NCI-H510A treated with DMSO at 0.1 percent for 48 hours (cell line): ENCODE measurements around the gene TMEM9.
"Not testable (repeated sequence)": the region's sequence is repeated elsewhere in the genome, so short reads cannot be mapped to it uniquely, and the experiment has no call there.

Source experiments
- DNase-seq: peaks from one replicate; lab custom pipeline; 2025; lab: John Stamatoyannopoulos, UW

Gene TMEM9

GRCh38 chr1:201173736-201174135, 19.5 kb upstream of the TMEM9 start:
- no peak for DNase-seq

DNA sequence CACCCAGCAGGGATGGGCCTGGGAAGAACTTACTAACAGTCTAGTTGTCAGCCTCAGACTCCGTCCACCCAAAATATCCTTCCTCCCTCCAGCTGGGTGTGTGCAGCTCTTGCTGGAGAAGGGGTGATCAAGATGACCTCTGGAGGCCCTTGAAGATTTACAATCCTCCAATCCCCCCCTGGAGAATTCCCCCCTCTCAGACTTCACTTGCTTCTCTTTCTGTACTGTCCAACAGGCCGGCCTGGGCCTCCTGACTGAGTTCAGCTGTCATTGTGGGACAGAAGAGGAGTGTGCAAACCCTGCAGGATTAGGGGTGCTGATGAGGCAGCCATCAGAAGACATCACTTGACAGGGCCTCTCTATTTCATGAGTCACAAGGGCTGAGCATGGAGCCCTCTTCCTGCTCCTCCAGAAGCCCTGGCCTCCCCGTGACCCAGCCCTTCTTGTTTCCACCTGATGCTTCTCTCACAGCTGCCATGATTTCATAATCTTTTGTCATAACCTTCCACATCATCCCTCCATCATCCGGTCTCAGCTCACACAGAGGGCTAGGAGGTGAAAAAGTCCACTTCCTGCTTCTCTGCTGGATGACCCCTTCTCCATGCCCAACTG, 18.8 kb upstream of the TMEM9 start:
- DNase-seq, result no peak

- DNase-seq, result no peak
These were observed 18.1 kb upstream of the TMEM9 start for GRCh38 chr1:201172326-201172725.

DNA sequence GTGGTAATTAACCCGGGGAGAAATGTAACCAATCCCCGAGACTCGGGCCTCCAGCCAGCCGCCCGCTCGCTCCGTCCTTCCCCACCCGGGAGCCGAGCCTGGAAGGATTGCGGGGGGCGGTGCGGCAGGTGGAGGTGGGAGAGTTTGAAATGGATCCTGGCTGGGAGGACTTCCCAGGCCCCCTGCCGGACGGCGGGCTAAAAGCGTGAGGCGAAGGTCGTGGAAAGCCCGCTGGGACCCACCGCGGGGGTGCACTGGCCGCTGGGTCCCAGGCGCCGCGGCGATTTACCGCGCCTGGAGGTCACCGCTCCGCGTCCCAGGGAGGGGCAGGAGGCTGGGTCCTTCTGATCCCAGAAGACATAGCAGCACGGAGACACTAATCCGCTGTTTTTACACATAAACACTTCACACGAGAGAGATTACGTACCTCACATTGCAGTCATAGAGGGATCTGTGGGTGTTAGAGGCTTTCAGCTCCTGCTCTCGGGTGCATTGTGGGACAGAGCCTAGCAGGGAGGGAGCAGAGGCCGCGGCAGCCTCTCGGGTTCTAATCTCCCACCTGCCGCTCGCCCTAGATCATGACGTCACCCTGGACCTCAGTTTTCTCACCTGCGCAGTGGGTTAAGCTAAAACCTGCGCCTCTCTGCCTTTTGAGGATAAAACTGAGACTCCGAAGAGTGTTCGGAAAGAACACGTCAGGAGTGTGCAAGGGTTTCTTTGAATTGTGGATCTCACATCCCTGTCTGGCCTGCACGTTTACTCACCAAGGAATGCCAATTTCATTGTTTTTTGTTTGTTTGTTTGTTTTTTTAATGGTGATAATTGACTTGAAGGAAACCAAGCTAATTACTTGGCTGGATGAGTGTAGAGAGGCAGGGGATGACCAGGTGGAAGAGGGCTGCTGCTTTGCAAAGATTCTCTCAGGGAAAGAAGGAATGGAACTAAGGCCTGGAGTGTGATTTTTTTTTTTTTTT, 17.1 kb upstream of the TMEM9 start:
- peak; percentile 79 for DNase-seq

- peak; percentile 97 for DNase-seq
These were observed 16.3 kb upstream of the TMEM9 start for GRCh38 chr1:201170533-201171062.

DNA sequence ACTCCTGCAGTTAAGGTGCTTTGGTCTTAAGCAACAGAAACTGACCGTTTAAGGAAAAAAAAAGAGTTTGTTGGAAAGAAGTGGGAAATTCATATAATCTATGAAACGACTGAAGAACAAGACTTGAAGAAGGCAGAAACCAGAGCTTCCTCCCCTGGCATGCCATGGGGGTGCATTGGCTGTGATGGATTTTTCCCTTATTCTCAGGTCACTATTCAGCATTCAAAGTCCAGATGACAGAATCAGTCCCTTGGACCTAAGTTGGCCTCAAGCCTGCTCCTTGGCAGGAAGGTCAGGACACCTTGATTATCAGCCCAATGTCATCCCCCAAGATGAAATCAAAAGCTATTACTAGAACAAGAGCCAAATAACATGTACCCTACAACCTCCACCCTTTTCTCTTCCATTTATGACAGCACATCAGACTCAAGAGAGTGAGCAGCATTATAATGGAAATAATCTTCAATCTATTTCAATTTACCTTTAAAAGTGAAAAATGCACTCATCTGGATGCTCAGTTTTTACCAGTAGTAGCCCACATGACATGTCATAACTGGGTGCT, 15.8 kb upstream of the TMEM9 start:
- DNase-seq, result no peak

- DNase-seq, result no peak
These were observed 14.9 kb upstream of the TMEM9 start for GRCh38 chr1:201169203-201169602.

DNA sequence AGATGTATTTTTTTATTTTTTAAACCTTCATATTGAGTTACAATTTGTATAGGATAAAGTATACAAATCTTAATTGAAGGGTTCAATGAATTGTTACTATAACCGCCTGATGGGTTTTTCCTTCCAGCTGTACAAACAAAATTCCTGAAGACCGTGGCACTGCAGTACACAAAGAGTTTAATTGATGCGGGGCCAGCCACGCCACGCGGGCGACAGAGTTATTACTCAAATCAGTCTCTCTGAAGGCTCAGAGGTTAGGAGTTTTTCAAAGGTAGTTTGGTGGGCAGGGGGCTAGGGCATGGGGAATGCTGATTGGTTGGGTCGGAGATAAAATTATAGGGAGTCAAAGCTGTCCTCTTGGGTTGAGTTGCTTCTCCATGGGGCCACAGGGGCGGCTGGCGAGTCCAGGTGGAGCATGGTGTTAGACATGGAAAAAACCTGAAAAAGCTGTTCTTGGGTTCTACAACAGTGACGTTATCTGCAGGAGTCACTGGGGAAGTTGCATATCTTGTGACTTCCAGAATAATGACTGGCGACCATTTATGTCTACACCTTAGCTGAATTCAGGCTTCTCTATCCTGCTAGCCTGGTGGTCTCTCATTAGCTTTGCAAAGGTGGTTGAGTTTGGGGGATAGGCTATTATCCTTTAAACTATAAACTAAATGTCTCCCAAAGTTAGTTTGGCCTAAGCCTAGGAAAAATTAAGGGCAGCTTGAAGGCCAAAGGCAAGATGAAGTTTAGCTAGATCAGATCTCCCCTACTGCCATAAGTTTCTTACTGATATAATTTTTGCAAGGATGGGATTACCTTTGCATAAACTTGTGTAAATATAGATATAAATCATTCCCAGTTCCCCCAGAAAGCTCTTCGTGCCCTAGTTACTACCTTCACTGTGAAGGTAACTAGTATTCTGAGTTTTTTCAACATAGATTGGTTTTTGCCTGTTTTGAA, 13.0 kb upstream of the TMEM9 start:
- DNase-seq, result peak; percentile 73

DNA sequence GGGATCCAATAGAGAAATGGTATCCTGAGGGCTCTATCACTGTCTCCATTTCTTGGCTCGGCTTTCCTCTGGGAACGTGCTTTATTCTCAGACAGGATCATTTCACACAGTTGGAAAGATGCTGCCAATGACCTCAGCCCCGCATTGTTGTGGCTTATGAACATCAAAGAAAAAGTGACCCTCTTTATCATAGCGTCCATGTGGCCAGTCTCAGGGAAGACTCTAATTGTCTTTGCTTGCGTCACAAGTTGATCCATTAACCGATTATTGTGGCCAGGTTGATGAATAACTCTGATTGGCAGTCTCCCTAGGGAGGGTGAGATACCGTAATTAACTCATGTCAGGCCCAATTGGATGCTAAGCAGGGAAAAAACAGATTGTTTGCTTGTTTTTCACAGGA, 10.4 kb upstream of the TMEM9 start:
- DNase-seq, result no peak

GRCh38 chr1:201163707-201164106, 9.4 kb upstream of the TMEM9 start:
- no peak for DNase-seq

DNA sequence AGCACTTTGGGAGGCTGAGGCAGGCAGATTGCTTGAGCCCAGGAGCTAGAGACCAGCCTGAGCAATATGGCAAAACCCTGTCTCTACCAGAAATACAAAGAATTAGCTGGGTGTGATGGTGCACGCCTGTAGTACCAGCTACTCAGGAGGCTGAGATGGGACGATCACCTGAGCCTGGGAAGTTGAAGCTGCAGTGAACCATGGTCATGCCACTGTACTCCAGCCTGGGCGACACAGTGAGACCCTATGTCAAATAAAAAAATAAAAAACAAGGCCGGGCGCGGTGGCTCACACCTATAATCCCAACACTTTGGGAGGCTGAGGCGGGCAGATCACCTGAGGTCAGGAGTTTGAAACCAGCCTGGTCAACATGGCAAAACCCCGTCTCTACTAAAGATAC, 8.8 kb upstream of the TMEM9 start:
- not testable (repeated sequence) for DNase-seq

- DNase-seq, result no peak
These were observed 3.7 kb upstream of the TMEM9 start for GRCh38 chr1:201157949-201158348.

DNA sequence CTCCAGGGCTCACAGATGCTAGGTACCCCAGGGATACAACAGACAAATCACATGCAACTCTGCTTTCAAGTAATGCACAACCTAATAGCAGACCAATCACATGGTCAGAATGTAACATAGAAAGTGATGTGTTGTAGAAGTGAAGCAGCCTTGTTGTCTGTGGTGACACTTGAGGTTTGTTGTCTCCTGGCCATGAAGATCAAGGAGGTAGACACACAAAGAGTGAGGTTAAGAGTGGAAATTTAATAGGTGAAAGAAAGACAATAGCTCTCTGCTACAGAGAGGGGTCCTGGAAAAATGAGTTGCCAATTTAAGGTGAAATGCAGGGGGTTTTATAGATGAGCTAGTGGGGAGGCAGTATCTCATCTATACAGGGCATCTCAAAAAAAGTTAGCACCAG, 2.5 kb upstream of the TMEM9 start:
- no peak for DNase-seq

- DNase-seq, result no peak
These were observed 2.1 kb upstream of the TMEM9 start for GRCh38 chr1:201156346-201156745.

DNA sequence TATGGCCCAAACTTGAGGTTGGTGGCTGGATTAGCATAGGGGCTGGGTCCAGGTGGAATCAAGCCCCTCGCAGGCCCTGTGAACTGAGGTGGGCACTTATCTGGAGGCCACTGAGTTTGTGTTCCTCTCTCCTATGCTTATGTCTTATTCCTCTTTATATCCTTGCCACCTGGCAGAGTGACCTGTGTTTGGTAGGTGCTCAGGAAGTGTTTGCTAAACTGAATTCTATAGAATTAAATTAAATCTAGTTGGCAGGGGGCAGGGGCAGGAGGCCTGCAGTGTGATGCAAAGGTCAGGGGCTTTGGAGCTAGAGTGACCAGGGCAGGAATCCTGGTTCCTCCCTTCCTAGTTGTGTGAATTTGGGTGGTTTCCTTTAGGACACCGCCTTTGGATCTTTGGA, 1.1 kb upstream of the TMEM9 start:
- DNase-seq, result no peak

GRCh38 chr1:201153474-201154388, 543 bp downstream of the TMEM9 start:
- peak; percentile 49 for DNase-seq

- DNase-seq, result peak; percentile 16
These were observed 4.9 kb downstream of the TMEM9 start for GRCh38 chr1:201149400-201149799.

GRCh38 chr1:201147396-201148015, 6.8 kb downstream of the TMEM9 start:
- no peak for DNase-seq

- DNase-seq, result no peak
These were observed 7.5 kb downstream of the TMEM9 start for GRCh38 chr1:201146626-201147390.
